Measurements from ENCODE around the gene LYSMD2.

LYSMD2 gene

GRCh38 chr15:51751697-51752683 lies 14.5 kb upstream of the LYSMD2 start:
- DNase-seq (ENCODE audit: low read depth) = no peak

DNA sequence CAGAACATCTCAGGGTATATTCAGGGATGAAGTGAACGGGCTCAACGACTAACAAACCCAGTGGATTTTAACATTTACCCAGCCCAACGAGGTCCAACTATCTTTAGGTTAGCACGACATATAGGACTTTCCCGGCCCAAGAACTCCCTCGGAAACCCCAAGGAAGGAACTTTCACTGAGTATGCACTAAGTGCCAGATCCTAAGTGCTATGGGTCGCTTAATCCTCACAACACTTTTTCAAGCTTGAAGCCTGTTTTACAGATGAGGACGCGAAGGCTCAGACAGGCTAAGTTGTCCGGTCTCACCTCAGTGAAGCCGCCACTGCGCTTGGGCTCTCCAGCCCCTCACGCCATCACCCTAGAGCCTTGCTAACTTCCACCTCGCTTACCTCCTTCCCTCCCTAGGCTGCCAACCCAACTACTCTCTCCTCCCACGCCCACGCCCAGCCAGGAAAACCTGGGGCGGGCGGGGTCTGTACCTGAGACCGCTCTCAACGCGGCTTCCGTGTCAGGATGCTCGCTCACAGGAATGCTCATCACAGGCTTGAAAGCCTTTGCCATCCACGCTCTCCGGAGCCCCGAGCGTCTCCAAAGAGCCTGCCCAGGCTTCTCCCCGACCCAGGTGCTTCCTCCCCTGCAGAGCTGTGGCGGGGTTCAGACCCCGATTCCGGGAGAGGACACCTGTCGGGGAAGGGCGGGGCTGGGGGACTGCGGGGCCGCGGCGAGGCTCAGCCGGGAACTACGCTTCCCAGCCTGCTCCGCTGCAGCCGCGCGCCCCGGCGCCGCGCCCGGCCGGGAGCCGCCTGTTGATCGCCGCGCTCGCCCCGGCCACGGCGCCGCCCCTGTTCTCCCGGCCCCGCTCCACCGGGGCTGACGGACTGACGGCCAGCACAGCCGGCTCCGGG lies 13.6 kb upstream of the LYSMD2 start, which contains the start of gene TMOD2:
Gene TMOD2 (plus strand): TSS at position 806 of the 905 bp plus-strand sequence. CDS start 14,845 bp downstream, outside the sequence.
- no peak for DNase-seq (ENCODE audit: low read depth)

GRCh38 chr15:51750186-51750585 lies 12.7 kb upstream of the LYSMD2 start:
- no peak for DNase-seq (ENCODE audit: low read depth)

DNA sequence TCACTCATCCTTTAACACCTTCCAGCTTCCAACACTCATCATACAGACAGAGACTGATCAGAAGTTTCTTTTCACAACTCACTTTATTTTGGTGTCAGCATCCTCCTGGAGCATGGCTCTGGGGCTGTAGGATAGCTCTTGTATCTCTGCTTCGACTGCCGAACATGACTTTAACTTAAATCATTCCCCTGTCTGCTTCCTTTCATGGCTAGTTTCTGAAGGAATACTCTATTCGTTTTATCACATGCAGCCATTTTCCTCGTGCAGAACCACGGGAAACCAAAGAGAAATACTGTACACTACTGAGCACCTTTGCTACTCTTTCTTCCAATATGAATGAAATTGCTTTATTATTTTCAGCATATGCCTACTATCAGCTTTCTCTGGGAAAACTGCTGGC lies 11.9 kb upstream of the LYSMD2 start:
- DNase-seq (ENCODE audit: low read depth) = no peak

- DNase-seq (ENCODE audit: low read depth) = no peak
Measured at GRCh38 chr15:51739061-51739712, 1.7 kb upstream of the LYSMD2 start.

DNA sequence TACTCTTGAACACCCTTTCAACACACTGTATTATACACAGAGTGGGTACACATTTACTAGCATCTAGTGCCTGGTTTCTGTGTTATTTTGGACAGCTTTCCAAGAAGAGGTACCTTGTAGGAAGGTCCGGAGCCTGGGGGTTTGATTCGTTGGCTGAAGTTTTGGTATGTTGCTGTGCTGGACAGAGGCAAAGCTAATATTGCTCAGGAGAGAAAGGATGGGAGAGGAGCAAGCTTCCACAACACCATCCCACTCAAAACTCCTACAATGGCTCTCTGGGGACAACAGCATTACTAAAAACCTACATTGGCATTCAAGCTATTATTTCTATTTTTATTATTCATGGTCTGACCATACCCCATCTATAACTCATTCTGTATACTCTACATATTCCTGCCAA lies 1.1 kb upstream of the LYSMD2 start:
- DNase-seq (ENCODE audit: low read depth) = no peak

DNA sequence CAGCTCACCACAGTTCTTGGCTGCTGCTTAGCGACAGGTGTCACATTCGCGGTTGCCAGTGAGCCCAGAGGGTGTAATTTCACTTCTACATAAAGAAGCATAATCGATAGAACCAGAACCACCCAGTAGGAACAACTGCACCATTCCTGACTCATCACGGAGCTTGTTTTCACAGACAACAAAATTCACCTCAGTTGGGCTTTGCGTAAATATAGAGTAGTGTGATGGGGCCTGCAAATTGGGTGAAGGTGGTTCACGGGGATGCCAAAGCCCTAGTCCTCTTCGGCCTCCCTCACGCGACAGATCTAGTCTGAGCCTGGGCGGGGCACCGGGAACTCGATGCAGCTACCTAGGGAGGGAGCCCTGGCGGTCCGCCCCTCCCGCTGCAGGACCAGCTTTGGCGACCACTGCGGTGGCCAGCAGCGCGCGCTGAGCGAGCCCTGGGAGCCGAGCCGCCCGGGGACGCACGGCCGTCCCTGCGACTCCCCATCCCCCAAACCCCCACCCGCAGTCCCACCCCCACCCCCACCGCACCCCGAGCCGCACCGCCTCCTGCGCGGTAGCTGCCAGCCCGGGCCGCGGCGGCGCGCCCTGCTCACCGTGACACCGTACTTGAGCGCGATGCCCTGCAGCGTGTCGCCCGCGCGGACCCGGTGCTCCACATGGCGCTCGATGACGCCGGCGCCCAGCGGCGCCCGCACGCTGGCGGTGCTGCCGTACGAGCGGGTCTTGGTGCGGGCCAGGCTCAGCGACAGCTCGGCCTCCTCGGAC lies 519 bp downstream of the LYSMD2 start:
- DNase-seq (ENCODE audit: low read depth) = no peak

DNA sequence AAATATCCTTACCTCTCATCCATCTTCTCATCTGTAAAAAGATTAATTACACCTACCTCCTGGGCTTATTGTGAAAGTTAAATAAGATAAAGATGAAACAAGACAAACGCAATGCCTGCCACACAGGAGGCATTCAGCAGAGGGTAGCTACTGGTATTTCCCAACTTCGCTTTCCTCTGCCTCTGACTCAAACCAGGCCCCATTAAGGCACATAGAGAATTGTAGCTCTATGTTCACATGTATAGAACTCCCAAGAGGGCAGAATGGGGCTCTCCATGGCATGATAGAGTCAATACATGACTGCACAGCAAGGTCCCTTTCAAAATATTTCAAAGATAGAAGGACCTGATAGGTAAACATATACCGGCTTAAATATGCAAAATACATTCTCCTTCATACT lies 1.4 kb downstream of the LYSMD2 start:
- DNase-seq (ENCODE audit: low read depth) = no peak

GRCh38 chr15:51735228-51736010 lies 2.0 kb downstream of the LYSMD2 start:
- DNase-seq (ENCODE audit: low read depth) = no peak

- no peak for DNase-seq (ENCODE audit: low read depth)
Measured at GRCh38 chr15:51732646-51733045, 4.8 kb downstream of the LYSMD2 start.

DNA sequence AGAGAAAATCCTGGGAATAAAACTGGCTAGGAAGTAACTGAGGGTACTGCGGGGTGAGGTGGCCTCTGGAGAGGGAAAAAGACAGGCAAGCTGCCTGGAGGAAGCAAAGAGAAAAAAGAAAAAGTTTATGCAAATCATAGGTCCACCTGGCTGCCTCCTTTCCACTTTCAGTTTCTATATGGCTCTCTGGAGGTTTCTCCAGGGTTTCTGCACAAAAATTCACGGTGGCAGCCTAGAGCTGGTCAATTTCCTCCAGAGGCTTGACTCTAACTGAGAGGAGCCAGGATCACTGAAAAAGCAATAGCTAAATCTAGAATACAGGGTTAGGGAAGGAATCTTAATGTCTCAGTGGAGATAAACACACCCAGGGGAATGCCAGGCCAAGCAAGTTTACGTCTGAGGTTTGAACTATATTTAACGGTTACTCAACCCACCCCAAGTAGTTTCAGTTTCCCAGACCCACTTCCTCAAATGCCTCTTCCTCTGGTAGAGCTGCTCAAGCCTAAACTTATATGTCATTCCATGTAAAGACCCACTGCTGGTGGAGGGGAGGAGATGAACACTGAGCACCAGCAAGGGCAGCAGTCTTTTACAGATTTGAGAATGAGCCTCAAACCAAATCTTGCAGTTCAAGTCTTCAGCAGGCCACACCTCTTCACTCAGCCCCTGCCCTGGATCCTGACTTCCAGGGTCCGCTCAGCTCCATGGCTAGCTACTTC lies 5.7 kb downstream of the LYSMD2 start:
- DNase-seq (ENCODE audit: low read depth) = no peak

DNA sequence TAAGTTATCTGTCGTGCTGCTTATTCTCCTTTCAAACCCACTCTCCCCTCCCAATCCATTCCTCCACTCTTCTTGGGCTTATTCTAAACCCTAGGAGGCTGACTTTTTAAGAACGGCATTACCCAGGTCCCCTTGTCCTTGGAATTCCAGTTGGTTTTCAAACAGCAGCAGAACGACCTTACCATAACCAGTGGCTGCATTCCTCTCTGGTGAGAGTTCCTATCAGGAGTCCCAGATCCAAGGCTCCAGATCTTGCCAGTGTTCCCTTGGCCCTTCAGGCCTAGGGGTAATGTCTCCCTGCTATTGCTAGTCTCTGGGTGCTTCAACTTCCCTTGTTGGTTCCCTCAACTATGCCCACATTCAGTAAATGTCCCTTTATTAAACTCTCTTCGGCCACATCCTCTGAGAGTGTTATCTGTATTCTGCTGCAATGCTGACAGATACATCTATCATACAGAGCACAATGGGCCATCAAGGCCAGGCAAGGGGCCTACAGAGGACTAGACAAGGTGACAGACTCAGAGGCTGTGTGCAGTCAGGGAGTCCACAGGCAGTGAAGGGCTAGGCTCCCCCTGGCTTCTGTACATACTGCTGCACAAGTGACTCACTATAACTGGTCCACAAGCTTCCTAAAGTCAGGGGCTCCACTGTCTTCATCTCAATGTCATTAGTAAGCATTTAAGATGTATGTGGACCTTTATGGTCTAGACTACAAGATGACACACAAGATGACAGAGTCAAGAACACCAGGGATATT lies 10.1 kb downstream of the LYSMD2 start:
- no peak for DNase-seq (ENCODE audit: low read depth)

- DNase-seq (ENCODE audit: low read depth) = peak; percentile 76
Measured at GRCh38 chr15:51726302-51727073, 11.0 kb downstream of the LYSMD2 start.

DNA sequence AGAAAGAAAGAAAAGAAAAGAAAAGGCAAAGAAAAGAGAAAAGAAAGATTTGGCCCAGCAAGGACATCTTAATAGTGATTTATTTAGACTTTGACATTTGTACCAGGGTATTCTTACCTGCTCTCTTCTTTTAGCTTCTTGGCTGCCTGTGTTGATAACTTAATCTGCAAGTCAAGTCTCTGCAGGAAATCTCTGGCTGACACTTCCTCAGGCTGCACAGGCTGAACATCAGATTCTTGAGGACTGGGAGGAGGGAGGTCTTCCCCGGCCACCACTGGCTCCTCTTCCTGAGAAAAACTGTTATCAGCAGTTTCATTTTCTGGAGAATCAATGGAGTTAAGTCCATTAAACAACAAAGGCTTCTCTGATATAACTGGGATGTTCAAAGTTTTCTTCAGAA lies 12.8 kb downstream of the LYSMD2 start:
- no peak for DNase-seq (ENCODE audit: low read depth)

GRCh38 chr15:51724199-51724598 lies 13.3 kb downstream of the LYSMD2 start:
- DNase-seq (ENCODE audit: low read depth) = no peak

GRCh38 chr15:51721199-51721960 lies 16.1 kb downstream of the LYSMD2 start:
- DNase-seq (ENCODE audit: low read depth) = no peak

DNA sequence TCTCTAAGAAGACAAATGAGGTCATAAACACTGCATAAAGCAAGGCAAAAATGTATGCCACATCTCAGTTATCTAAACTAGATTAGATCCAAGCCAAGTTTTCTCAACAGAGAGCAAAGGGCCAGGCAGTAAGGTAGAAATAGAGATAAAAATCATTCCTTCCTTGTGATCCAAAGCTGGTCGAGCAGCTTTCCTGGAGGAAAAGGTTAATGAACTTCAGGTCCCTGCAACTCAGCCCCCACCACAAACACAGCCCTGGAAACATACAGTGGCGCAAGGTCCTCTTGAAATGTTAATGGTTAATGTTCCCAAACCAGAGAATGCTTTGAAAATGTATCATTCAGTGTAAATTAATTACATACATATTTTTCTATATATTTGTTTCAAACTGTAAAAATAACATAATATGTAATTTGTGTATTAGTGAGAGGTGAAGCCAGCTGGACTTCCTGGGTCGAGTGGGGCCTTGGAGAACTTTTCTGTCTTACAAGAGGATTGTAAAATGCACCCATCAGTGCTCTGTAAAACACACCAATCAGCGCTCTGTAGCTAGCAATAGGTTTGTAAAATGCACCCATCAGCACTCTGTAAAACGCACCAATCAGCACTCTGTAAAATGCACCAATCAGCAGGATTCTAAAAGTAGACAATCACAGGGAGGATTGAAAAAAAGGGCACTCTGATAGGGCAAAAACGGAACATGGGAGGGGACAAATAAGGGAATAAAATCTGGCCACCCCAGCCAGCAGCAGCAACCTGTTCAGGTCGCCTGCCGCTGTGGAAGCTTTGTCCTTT lies 17.1 kb downstream of the LYSMD2 start:
- no peak for DNase-seq (ENCODE audit: low read depth)
